Glomerular endothelial cell (primary cell): Measurements from ENCODE around the gene OVOL2. TPM values are rescaled to one million over a fixed set of nuclear protein-coding genes. Genes with fewer than 3 reads are reported as not detected.

ENCODE experiments used
- DNase-seq: peaks from one replicate; pipeline ENCODE4 v3.0.0-alpha.2; 2011; ENCODE audit warnings: low read depth, low spot score; ENCODE audit errors: extremely low read depth
- total RNA-seq: library from RNA; depleted of rRNA; stranded (reverse); fragments of >200 nt; gene quantifications from 2 replicates; pipeline ENCODE4 v1.2.3, GENCODE V29; 2015

OVOL2 gene
- total RNA-seq, 1 donor from 2014 or later = not detected

DNA sequence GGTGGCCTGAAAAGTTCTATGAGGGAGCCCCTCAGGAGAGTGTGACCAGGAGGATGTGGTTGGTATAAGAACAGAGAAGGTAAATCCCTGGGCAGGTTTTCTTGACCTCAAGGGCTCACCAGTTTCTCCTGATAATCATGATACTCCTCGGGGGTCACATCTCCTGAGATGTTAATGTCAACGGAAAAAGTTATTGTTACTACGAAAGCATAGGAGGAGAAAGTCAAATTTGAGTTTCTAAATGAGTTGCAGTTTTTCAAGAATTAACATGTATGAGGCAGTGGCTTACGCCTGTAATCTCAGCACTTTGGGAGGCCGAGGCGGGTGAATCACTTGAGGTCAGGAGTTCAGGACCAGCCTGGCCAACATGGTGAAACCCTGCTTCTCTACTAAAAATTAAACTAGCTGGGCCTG, 65.5 kb downstream of the OVOL2 start:
- DNase-seq = no peak

DNA sequence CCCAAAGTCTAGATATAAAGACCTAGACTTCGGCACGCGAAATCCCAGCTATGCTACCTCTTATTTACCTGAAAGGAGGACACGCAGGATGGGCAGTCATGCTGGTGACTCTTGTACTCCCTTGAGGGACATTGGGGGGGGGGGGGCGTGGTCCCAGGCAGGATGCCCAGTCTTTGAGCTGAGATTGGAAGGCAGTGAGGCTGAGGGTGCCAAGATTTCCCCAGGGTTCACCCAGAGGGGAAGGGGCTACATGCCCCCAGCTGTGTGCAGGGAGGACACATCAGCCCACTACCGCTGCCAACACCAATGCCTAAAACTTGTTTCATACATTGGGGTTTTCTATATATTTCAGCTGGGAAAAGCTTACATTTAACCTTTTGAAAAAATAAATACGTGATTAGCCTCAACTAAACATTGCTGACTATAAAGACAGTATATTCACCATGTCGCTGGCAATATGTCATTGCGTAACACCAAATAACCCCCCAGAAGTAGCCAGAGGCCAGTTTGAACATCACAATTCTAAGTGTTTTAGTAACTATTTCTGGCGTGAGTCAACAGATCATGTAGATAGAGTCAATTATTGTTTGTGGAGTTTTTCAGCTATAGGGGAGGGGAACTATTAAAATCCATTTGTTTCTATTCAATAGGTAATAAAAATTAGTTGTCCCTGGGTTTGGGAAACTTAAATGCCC, 67.3 kb downstream of the OVOL2 start:
- DNase-seq = no peak

DNA sequence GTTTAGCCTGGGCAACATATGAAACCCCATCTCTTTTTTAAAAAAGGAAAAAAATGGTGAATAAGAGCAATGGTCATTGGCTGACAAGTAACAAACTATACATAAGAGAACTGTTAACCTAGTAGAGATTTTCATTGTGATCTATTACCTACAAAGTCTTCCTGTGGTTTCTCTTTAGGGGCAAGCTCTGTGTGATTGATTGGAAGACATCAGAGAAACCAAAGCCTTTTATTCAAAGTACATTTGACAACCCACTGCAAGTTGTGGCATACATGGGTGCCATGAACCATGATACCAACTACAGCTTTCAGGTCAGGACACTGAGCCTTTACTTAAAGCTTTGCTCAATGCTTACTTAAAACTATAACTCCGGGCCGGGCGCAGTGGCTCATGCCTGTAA, 69.7 kb downstream of the OVOL2 start:
- no peak for DNase-seq

DNA sequence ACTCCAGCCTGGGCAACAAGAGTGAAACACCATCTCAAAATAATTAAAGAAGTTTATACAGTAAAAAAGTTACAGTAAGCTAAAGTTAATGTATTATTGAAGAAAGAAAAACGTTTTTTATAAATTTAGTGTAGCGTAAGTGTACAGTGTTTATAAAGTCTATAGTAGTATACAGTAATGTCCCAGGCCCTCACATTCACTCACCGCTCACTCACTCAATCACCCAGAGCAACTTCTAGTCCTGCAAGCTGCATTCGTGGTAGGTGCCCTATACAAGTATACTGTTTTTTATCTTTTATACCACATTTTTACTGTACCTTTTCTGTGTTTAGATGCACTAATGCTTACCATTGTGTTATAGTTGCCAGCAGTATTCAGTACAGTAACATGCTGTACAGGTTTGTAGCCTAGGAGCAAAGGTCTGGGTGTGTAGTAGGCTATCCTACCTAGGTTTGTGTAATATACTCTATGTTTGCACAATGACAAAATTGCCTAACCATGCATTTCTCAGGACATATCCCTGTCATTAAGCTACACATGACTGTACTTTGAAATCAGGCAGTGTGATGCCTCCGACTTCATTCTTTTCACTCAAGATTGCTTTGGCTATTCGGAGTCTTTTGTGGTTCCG, 72.2 kb downstream of the OVOL2 start:
- no peak for DNase-seq

DNA sequence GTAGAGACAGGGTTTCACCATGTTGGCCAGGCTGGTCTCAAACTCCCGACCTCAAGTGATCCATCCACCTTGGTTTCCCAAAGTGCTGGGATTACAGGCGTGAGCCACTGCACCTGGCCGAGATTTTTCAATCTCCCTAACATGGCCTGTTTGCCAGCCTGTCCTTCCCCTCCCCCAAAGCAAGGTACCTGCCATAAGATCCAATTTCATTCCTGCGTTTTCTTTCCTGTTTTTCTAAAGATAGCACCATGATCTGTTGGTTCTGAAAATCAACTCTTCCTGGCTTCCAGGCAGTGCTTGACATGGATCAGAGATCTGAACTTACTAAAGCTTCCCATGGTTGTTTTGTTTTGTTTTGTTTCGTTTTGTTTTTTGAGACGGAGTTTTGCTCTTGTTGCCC, 81.4 kb downstream of the OVOL2 start:
- DNase-seq = no peak

Other genes with a start within 250 kb of the OVOL2 start
- 84.1 and 90.1 TPM in 2 replicates for gene SNX5, start 89.1 kb downstream of the OVOL2 start, total RNA-seq
- gene MGME1, start 88.9 kb downstream of the OVOL2 start, total RNA-seq = 16.6 and 18.6 TPM in 2 replicates
- 8.9 and 13.0 TPM in 2 replicates for gene KAT14, start 79.9 kb upstream of the OVOL2 start, total RNA-seq
- gene PET117, start 79.9 kb upstream of the OVOL2 start, total RNA-seq = 4.9 and 11.4 TPM in 2 replicates
- 12.4 and 13.4 TPM in 2 replicates for gene ZNF133, start 230.6 kb upstream of the OVOL2 start, total RNA-seq